Erythroblast (primary cell): ENCODE data around the gene SLC36A2.

Experiments
- GATA1 ChIP-seq: IDR thresholded peaks from 2 replicates; pipeline ENCODE4 v1.6.1; 2011; ENCODE audit warnings: low read depth, mild to moderate bottlenecking, control low read depth, low read length, moderate library complexity
- POLR2A ChIP-seq: IDR thresholded peaks from 2 replicates; pipeline ENCODE4 v1.6.1; 2011; ENCODE audit warnings: mild to moderate bottlenecking, low read length

DNA sequence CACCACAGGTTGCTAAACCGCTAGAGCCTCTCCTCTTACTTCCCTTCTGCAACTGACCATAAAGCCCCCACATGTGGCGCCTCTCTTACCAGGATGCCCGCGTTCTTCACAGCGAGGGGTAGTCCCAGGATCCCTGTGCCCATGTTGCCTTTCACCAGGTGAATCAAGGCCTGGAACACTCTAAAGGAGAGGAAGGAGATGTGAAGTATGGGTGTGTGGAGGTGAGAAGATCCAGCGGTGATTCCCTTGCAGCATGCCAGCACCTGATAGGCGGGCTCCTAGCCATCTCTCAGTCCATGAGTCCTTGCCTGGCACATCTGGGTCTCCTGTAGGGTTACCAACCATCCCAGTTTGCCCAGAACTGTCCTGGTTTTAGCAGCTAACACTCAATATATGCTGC is 3.3 kb downstream of the SLC36A2 start:
- TF ChIP-seq POLR2A (no peak), GATA1 (no peak)
